ENCODE results near the gene UCK2.

Gene UCK2

GRCh38 chr1:165877411-165877810, 50.0 kb downstream of the UCK2 start:
- TF ChIP-seq RAD21 (IDR thresholded peaks at IDR 0.05; ENCODE audit: low read depth) (no peak), EGR1 (IDR thresholded peaks at IDR 0.05) (no peak), FOXM1 (IDR thresholded peaks at IDR 0.05; ENCODE audit: borderline replicate concordance, low read depth) (no peak), USF1 (IDR thresholded peaks at IDR 0.05) (no peak), CREB1 (IDR thresholded peaks at IDR 0.05; ENCODE audit: low read depth) (no peak), TAF1 (IDR thresholded peaks at IDR 0.05; ENCODE audit: low read depth) (no peak), TEAD4 (IDR thresholded peaks at IDR 0.05) (no peak), CEBPB (IDR thresholded peaks at IDR 0.05) (no peak), YY1 (IDR thresholded peaks at IDR 0.05; ENCODE audit: low read depth) (no peak), MAX (IDR thresholded peaks at IDR 0.05) (no peak), ZBTB7A (IDR thresholded peaks at IDR 0.05; ENCODE audit: low read depth) (no peak), EP300 (IDR thresholded peaks at IDR 0.05; ENCODE audit: borderline replicate concordance) (no peak)
- TF ChIP-seq, protein P1, sequence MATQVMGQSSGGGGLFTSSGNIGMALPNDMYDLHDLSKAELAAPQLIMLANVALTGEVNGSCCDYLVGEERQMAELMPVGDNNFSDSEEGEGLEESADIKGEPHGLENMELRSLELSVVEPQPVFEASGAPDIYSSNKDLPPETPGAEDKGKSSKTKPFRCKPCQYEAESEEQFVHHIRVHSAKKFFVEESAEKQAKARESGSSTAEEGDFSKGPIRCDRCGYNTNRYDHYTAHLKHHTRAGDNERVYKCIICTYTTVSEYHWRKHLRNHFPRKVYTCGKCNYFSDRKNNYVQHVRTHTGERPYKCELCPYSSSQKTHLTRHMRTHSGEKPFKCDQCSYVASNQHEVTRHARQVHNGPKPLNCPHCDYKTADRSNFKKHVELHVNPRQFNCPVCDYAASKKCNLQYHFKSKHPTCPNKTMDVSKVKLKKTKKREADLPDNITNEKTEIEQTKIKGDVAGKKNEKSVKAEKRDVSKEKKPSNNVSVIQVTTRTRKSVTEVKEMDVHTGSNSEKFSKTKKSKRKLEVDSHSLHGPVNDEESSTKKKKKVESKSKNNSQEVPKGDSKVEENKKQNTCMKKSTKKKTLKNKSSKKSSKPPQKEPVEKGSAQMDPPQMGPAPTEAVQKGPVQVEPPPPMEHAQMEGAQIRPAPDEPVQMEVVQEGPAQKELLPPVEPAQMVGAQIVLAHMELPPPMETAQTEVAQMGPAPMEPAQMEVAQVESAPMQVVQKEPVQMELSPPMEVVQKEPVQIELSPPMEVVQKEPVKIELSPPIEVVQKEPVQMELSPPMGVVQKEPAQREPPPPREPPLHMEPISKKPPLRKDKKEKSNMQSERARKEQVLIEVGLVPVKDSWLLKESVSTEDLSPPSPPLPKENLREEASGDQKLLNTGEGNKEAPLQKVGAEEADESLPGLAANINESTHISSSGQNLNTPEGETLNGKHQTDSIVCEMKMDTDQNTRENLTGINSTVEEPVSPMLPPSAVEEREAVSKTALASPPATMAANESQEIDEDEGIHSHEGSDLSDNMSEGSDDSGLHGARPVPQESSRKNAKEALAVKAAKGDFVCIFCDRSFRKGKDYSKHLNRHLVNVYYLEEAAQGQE (IDR thresholded peaks at IDR 0.05; ENCODE audit: low read depth) = no peak

GRCh38 chr1:165877940-165878556, 50.6 kb downstream of the UCK2 start:
- TF ChIP-seq EP300 (IDR thresholded peaks at IDR 0.05; ENCODE audit: borderline replicate concordance) = no peak

- TF ChIP-seq, protein P1 (IDR thresholded peaks at IDR 0.05; ENCODE audit: low read depth) = no peak
- TF ChIP-seq USF1 (IDR thresholded peaks at IDR 0.05) (no peak), FOXM1 (IDR thresholded peaks at IDR 0.05; ENCODE audit: borderline replicate concordance, low read depth) (no peak), TAF1 (IDR thresholded peaks at IDR 0.05; ENCODE audit: low read depth) (no peak), ZBTB7A (IDR thresholded peaks at IDR 0.05; ENCODE audit: low read depth) (no peak), NFIC (IDR thresholded peaks at IDR 0.05) (no peak), TCF12 (IDR thresholded peaks at IDR 0.05; ENCODE audit: low read depth) (no peak), TEAD4 (IDR thresholded peaks at IDR 0.05) (no peak), YY1 (IDR thresholded peaks at IDR 0.05; ENCODE audit: low read depth) (no peak)
Measured at GRCh38 chr1:165879946-165880345, 52.5 kb downstream of the UCK2 start.

- no peak for TF ChIP-seq EP300 (IDR thresholded peaks at IDR 0.05; ENCODE audit: borderline replicate concordance)
- TF ChIP-seq CREB1 (IDR thresholded peaks at IDR 0.05; ENCODE audit: low read depth) = no peak
- no peak for TF ChIP-seq YY1 (IDR thresholded peaks at IDR 0.05; ENCODE audit: low read depth)
- TF ChIP-seq ZBTB7A (IDR thresholded peaks at IDR 0.05; ENCODE audit: low read depth) = no peak
- TF ChIP-seq USF1 (IDR thresholded peaks at IDR 0.05) = no peak
- no peak for TF ChIP-seq MAX (IDR thresholded peaks at IDR 0.05)
- TF ChIP-seq FOXM1 (IDR thresholded peaks at IDR 0.05; ENCODE audit: borderline replicate concordance, low read depth) = no peak
- TF ChIP-seq, protein P1 (IDR thresholded peaks at IDR 0.05; ENCODE audit: low read depth) = no peak
- no peak for TF ChIP-seq TEAD4 (IDR thresholded peaks at IDR 0.05)
- TF ChIP-seq RAD21 (IDR thresholded peaks at IDR 0.05; ENCODE audit: low read depth) = no peak
- TF ChIP-seq EGR1 (IDR thresholded peaks at IDR 0.05) = no peak
- no peak for TF ChIP-seq TAF1 (IDR thresholded peaks at IDR 0.05; ENCODE audit: low read depth)
- no peak for TF ChIP-seq NFIC (IDR thresholded peaks at IDR 0.05)
- no peak for TF ChIP-seq CEBPB (IDR thresholded peaks at IDR 0.05)
- TF ChIP-seq TCF12 (IDR thresholded peaks at IDR 0.05; ENCODE audit: low read depth) = no peak
Measured at GRCh38 chr1:165880993-165881392, 53.6 kb downstream of the UCK2 start.
